SK-N-SH (cell line): Measurements from ENCODE around the gene MFSD11. TPM values are rescaled to one million over a fixed set of nuclear protein-coding genes. Genes with fewer than 3 reads are reported as not detected.

Experiments used
- CTCF ChIA-PET: fragments of 300-600, 350-600 bp; formaldehyde crosslinking; extraction: SDS; loops from one replicate; lab custom pipeline; 2021; lab: Yijun Ruan, JAX
- POLR2A ChIA-PET: fragments of 350-600 bp; sonication (Branson Sonifier 250); formaldehyde crosslinking; extraction: SDS; loops from one replicate; lab custom pipeline; 2020; ENCODE audit warnings: antibody characterized with exemption, inconsistent platforms; lab: Yijun Ruan, JAX
- DNase-seq: peaks from one replicate; pipeline ENCODE4 v3.0.0; 2012
- H2AFZ ChIP-seq: fragments of 200-600 bp; sonication (generic); 2 replicates; pipeline ENCODE4 v1.8.1; 2016; ENCODE audit warnings: antibody characterized with exemption, mild to moderate bottlenecking, low read depth
- H3F3A ChIP-seq: fragments of 200-600 bp; sonication (generic); replicated peaks from 2 replicates; pipeline ENCODE3; 2016; ENCODE audit warnings: antibody characterized with exemption, mild to moderate bottlenecking; ENCODE audit not compliant: insufficient read depth
- H3K27ac ChIP-seq, 2 experiments: fragments of 200-500 bp in 1 of 2; fragments of 200-600 bp in 1 of 2; sonication (Bioruptor generic) in 1 of 2; sonication (generic), shearing (Covaris generic) in 1 of 2; 2 replicates each; pipeline versions ENCODE4 v1.5.1 to v1.6.1; 2014 to 2016; ENCODE audit warnings: low read depth in 2 of 2, inconsistent platforms in 1 of 2, low read length in 1 of 2, mild to moderate bottlenecking in 1 of 2, mixed read lengths in 1 of 2
- H3K27me3 ChIP-seq: fragments of 200-600 bp; sonication (generic), shearing (Covaris generic); 2 replicates; pipeline ENCODE4 v1.6.1; 2016; ENCODE audit warnings: mixed run types; ENCODE audit not compliant: insufficient read depth
- H3K36me3 ChIP-seq, 2 experiments: fragments of 200-500 bp in 1 of 2; fragments of 200-600 bp in 1 of 2; sonication (Bioruptor generic) in 1 of 2; sonication (generic) in 1 of 2; replicated peaks in 1 of 2; 2 replicates each; pipeline versions ENCODE3 to v1.5.1; 2014 to 2016; ENCODE audit warnings: low read length in 1 of 2, mild to moderate bottlenecking in 1 of 2; ENCODE audit not compliant: insufficient read depth in 2 of 2, control insufficient read depth in 1 of 2
- H3K4me1 ChIP-seq, 2 experiments: fragments of 200-500 bp in 1 of 2; fragments of 200-600 bp in 1 of 2; sonication (Bioruptor generic) in 1 of 2; sonication (generic), shearing (Covaris generic) in 1 of 2; 2 replicates each; pipeline versions ENCODE4 v1.5.1 to v1.6.1; 2014 to 2016; ENCODE audit warnings: low read depth in 1 of 2, low read length in 1 of 2, mixed run types in 1 of 2; ENCODE audit not compliant: insufficient read depth in 2 of 2, control insufficient read depth in 1 of 2
- H3K4me2 ChIP-seq: fragments of 200-600 bp; sonication (generic), shearing (Covaris generic); 2 replicates; pipeline ENCODE4 v1.6.1; 2017; ENCODE audit warnings: mixed run types
- H3K4me3 ChIP-seq, 2 experiments: fragments of 200-500 bp in 1 of 2; fragments of 200-600 bp in 1 of 2; sonication (Bioruptor generic) in 1 of 2; sonication (generic), shearing (Covaris generic) in 1 of 2; 2 replicates each; pipeline versions ENCODE4 v1.5.1 to v1.8.1; 2014 to 2016; ENCODE audit warnings: low read depth in 2 of 2, inconsistent platforms in 1 of 2, low read length in 1 of 2, mild to moderate bottlenecking in 1 of 2, mixed read lengths in 1 of 2, moderate library complexity in 1 of 2
- H3K79me2 ChIP-seq: fragments of 200-600 bp; sonication (generic); 2 replicates; pipeline ENCODE4 v1.8.1; 2017; ENCODE audit warnings: mild to moderate bottlenecking; ENCODE audit not compliant: insufficient read depth
- H3K9ac ChIP-seq: fragments of 200-600 bp; sonication (generic); 2 replicates; pipeline ENCODE4 v1.6.1; 2017; ENCODE audit warnings: mixed run types
- H3K9me2 ChIP-seq: fragments of 200-600 bp; sonication (generic); 2 replicates; pipeline ENCODE4 v1.6.1; 2017; ENCODE audit warnings: mixed run types
- H3K9me3 ChIP-seq: fragments of 200-600 bp; sonication (generic); 2 replicates; pipeline ENCODE4 v1.6.1; 2017; ENCODE audit warnings: mixed run types, mild to moderate bottlenecking, moderate library complexity
- H4K20me1 ChIP-seq: fragments of 200-600 bp; sonication (generic); 2 replicates; pipeline ENCODE4 v1.6.1; 2017; ENCODE audit warnings: mild to moderate bottlenecking, mixed run types; ENCODE audit not compliant: insufficient read depth
- CHD2 ChIP-seq: fragments of 150-350 bp; IDR thresholded peaks from 2 replicates; pipeline ENCODE4 v1.6.1; 2018; ENCODE audit warnings: low read length; ENCODE audit not compliant: partially characterized antibody
- ELF1 ChIP-seq: IDR thresholded peaks from 2 replicates; pipeline ENCODE4 v1.4.0; 2012
- EP300 ChIP-seq, 2 experiments: IDR thresholded peaks; 2 replicates each; pipeline versions ENCODE4 v1.4.0 to v1.6.1; 2012; ENCODE audit warnings: borderline replicate concordance in 1 of 2, low read depth in 1 of 2, low read length in 1 of 2
- EZH2phosphoT487 ChIP-seq: fragments of 200-600 bp; sonication (generic); IDR thresholded peaks from 2 replicates; pipeline ENCODE4 v1.6.1; 2017; ENCODE audit warnings: low read depth, mixed run types, mild to moderate bottlenecking, antibody characterized with exemption, moderate library complexity, borderline replicate concordance
- FOSL2 ChIP-seq: IDR thresholded peaks from 2 replicates; pipeline ENCODE4 v1.4.0; 2012; ENCODE audit warnings: low read depth, mild to moderate bottlenecking, moderate library complexity, borderline replicate concordance
- JUND ChIP-seq: IDR thresholded peaks from 2 replicates; pipeline ENCODE4 v1.4.0; 2012
- MXI1 ChIP-seq: IDR thresholded peaks from 2 replicates; pipeline ENCODE4 v1.6.1; 2012; ENCODE audit warnings: mild to moderate bottlenecking, low read depth, low read length, improper control_type of control experiment
- RAD21 ChIP-seq: IDR thresholded peaks from 2 replicates; pipeline ENCODE4 v1.6.1; 2012; ENCODE audit warnings: mild to moderate bottlenecking, low read length
- RXRA ChIP-seq: IDR thresholded peaks from 2 replicates; pipeline ENCODE4 v1.4.0; 2012; ENCODE audit warnings: low read depth, mild to moderate bottlenecking, borderline replicate concordance
- SIN3A ChIP-seq: IDR thresholded peaks from 2 replicates; pipeline ENCODE4 v1.6.1; 2012; ENCODE audit warnings: low read depth, mild to moderate bottlenecking, low read length, moderate library complexity, borderline replicate concordance
- TEAD4 ChIP-seq: IDR thresholded peaks from 2 replicates; pipeline ENCODE4 v1.4.0; 2012; ENCODE audit warnings: mild to moderate bottlenecking, borderline replicate concordance; ENCODE audit not compliant: insufficient read depth
- YY1 ChIP-seq: IDR thresholded peaks from 2 replicates; pipeline ENCODE4 v1.4.0; 2012; ENCODE audit warnings: low read depth, mild to moderate bottlenecking
- WGBS: methylation state at CpG from one replicate; pipeline ENCODE4 v1.1.6; 2017; ENCODE audit warnings: low lambda C conversion rate; 5-methylcytosine and 5-hydroxymethylcytosine counted together
- polyA plus RNA-seq, 3 experiments: library from polyadenylated mRNA; depleted of rRNA; stranded (reverse); fragments of >200 nt; gene quantifications; 2 replicates each; pipeline ENCODE4 v1.2.3, GENCODE V29; 2012
- TF ChIP-seq, protein P1 (sequence below): IDR thresholded peaks from 2 replicates; pipeline ENCODE4 v1.4.0; 2012; ENCODE audit warnings: low read depth
- TF ChIP-seq, protein P2 (sequence below): fragments of 150-350 bp; IDR thresholded peaks from 2 replicates; pipeline ENCODE4 v1.6.1; 2016; ENCODE audit warnings: mild to moderate bottlenecking, low read depth, low read length
- TF ChIP-seq, protein P3 (sequence below): IDR thresholded peaks from 2 replicates; pipeline ENCODE4 v1.4.0; 2012; ENCODE audit warnings: low read depth, borderline replicate concordance
- TF ChIP-seq, protein P4 (sequence below): fragments of 150-350 bp; IDR thresholded peaks from 2 replicates; pipeline ENCODE4 v1.6.1; 2017; ENCODE audit warnings: antibody characterized with exemption, low read length, low read depth, borderline replicate concordance

The MFSD11 gene
- polyA plus RNA-seq, 1 of the 3 experiments (the other 2 are of a cell fraction) = 22.7 TPM

DNA sequence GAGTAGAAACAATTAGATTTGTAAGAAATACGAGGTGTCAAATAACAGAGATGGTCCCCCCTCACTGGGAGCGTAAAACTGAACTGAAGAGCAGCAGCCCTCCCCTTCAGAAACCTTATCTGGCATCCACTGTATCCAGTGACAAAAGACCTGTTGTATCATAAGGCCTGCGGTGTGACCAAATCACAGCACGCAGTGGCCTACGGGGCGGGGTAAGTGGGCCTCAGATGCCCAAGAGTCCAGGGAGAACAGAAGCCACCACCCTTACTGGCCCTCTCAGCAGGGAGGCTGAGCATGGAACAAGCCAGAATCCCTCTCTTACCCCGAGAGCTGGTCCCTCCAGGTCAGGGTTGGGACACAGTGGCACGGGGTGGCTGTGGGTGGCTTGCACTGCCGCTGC is 17.0 kb upstream of the MFSD11 start:
- peaks cover 62% of the 10 kb centered on the region for H3K79me2 ChIP-seq
- peaks cover 62 to 82% of the 10 kb centered on the region in 2 experiments for H3K36me3 ChIP-seq
- no peaks in the 10 kb centered on the region for H3K27me3 ChIP-seq
- no peak overlapping the region for H3K27ac ChIP-seq
- H4K20me1 ChIP-seq = peaks cover 18% of the 10 kb centered on the region
- H3K9me3 ChIP-seq = no peaks in the 10 kb centered on the region
- H3K4me1 ChIP-seq = peaks cover 9 to 24% of the 10 kb centered on the region in 2 experiments
- H3K9me2 ChIP-seq = no peaks in the 10 kb centered on the region
- TF ChIP-seq, protein P1, sequence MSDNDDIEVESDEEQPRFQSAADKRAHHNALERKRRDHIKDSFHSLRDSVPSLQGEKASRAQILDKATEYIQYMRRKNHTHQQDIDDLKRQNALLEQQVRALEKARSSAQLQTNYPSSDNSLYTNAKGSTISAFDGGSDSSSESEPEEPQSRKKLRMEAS = no peak
- TF ChIP-seq RXRA (no peak), ELF1 (no peak), JUND (no peak), MXI1 (no peak), YY1 (no peak), TEAD4 (no peak), RAD21 (no peak), EP300 (IDR thresholded peaks at IDR 0.05; ENCODE audit: borderline replicate concordance in 1 of 2, low read depth in 1 of 2, low read length in 1 of 2) (no peak), SIN3A (no peak), CHD2 (no peak), FOSL2 (no peak), EZH2phosphoT487 (no peak)
- TF ChIP-seq, protein P2, sequence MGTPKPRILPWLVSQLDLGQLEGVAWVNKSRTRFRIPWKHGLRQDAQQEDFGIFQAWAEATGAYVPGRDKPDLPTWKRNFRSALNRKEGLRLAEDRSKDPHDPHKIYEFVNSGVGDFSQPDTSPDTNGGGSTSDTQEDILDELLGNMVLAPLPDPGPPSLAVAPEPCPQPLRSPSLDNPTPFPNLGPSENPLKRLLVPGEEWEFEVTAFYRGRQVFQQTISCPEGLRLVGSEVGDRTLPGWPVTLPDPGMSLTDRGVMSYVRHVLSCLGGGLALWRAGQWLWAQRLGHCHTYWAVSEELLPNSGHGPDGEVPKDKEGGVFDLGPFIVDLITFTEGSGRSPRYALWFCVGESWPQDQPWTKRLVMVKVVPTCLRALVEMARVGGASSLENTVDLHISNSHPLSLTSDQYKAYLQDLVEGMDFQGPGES = no peak
- TF ChIP-seq, protein P3, sequence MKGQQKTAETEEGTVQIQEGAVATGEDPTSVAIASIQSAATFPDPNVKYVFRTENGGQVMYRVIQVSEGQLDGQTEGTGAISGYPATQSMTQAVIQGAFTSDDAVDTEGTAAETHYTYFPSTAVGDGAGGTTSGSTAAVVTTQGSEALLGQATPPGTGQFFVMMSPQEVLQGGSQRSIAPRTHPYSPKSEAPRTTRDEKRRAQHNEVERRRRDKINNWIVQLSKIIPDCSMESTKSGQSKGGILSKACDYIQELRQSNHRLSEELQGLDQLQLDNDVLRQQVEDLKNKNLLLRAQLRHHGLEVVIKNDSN = no peak
- TF ChIP-seq, protein P4, sequence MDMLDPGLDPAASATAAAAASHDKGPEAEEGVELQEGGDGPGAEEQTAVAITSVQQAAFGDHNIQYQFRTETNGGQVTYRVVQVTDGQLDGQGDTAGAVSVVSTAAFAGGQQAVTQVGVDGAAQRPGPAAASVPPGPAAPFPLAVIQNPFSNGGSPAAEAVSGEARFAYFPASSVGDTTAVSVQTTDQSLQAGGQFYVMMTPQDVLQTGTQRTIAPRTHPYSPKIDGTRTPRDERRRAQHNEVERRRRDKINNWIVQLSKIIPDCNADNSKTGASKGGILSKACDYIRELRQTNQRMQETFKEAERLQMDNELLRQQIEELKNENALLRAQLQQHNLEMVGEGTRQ = no peak
- ChIA-PET POLR2A (interaction anchor here (2.0 kb wide), 1 partner anchor 17 kb away, joined by 4 read pairs; the partner anchor contains the start of gene MFSD11), CTCF (interaction anchor here (0.9 to 2.8 kb wide), 2 partner anchors 11 to 199 kb away, joined by 4 to 8 read pairs; no protein-coding TSS in a partner anchor)
- no peak overlapping the region for H3K4me2 ChIP-seq
- no peak overlapping the region for H2AFZ ChIP-seq
- H3K4me3 ChIP-seq = no peak overlapping the region
- 96% methylated on average over 9 of the region's 9 CpGs for WGBS
- no peak overlapping the region for H3K9ac ChIP-seq
- no peak for DNase-seq
- peaks cover 30% of the 10 kb centered on the region for H3F3A ChIP-seq
